Hippocampal formation (tissue), 2 donors: ENCODE results near the gene ASB10.

Experiments used
- DNase-seq, 2 donors: peaks; one replicate each; lab custom pipeline; 2025; lab: John Stamatoyannopoulos, UW

Gene ASB10

GRCh38 chr7:151135866-151136843 lies 50.9 kb downstream of the ASB10 start:
- no peak for DNase-seq

GRCh38 chr7:151135525-151135845 lies 51.6 kb downstream of the ASB10 start:
- no peak for DNase-seq

GRCh38 chr7:151134743-151135524 lies 52.1 kb downstream of the ASB10 start:
- DNase-seq, result no peak

- no peak for DNase-seq
Observed at GRCh38 chr7:151133986-151134742, 52.9 kb downstream of the ASB10 start.

- no peak for DNase-seq
Observed at GRCh38 chr7:151133266-151133985, 53.6 kb downstream of the ASB10 start.

- no peak for DNase-seq
Observed at GRCh38 chr7:151132461-151133205, 54.4 kb downstream of the ASB10 start.

GRCh38 chr7:151131592-151132293 lies 55.3 kb downstream of the ASB10 start:
- peak; percentile 77 to 78 for DNase-seq

GRCh38 chr7:151131224-151131591 lies 55.8 kb downstream of the ASB10 start:
- no peak for DNase-seq

- DNase-seq, result no peak
Observed at GRCh38 chr7:151130741-151131157, 56.3 kb downstream of the ASB10 start.

- DNase-seq, result no peak
Observed at GRCh38 chr7:151129960-151130591, 57.0 kb downstream of the ASB10 start.

GRCh38 chr7:151129117-151129959 lies 57.7 kb downstream of the ASB10 start:
- no peak for DNase-seq

GRCh38 chr7:151128716-151129115 lies 58.3 kb downstream of the ASB10 start:
- DNase-seq, result no peak

GRCh38 chr7:151128144-151128543 lies 58.9 kb downstream of the ASB10 start:
- DNase-seq, result no peak

GRCh38 chr7:151126491-151127137 lies 60.4 kb downstream of the ASB10 start:
- no peak for DNase-seq

- no peak for DNase-seq
Observed at GRCh38 chr7:151125846-151126481, 61.1 kb downstream of the ASB10 start.
